AG04449 (cell line): ENCODE data around the gene SLX9.

Source experiments
- CTCF ChIA-PET: fragments of 350-600 bp; formaldehyde crosslinking; extraction: SDS; loops from one replicate; lab custom pipeline; 2021; ENCODE audit warnings: antibody characterized with exemption; lab: Yijun Ruan, JAX
- POLR2A ChIA-PET: fragments of 400-600, 350-600 bp; formaldehyde crosslinking; extraction: SDS; loops from one replicate; lab custom pipeline; 2020; ENCODE audit warnings: antibody characterized with exemption, inconsistent platforms; lab: Yijun Ruan, JAX
- DNase-seq: peaks from one replicate; pipeline ENCODE4 v3.0.0-alpha.2; 2010; ENCODE audit warnings: low read depth, low spot score
- H3K4me3 ChIP-seq: 2 replicates; pipeline ENCODE4 v1.5.1; 2011; ENCODE audit warnings: low read depth, mild to moderate bottlenecking, control low read depth, low read length
- TF ChIP-seq, protein P1 (sequence below): IDR thresholded peaks from one replicate; pipeline ENCODE4 v1.5.1; 2011; ENCODE audit warnings: mild to moderate bottlenecking, moderate library complexity, low read length, control low read depth, inconsistent platforms; ENCODE audit not compliant: insufficient read depth; ENCODE audit errors: missing control alignments

Gene SLX9

DNA sequence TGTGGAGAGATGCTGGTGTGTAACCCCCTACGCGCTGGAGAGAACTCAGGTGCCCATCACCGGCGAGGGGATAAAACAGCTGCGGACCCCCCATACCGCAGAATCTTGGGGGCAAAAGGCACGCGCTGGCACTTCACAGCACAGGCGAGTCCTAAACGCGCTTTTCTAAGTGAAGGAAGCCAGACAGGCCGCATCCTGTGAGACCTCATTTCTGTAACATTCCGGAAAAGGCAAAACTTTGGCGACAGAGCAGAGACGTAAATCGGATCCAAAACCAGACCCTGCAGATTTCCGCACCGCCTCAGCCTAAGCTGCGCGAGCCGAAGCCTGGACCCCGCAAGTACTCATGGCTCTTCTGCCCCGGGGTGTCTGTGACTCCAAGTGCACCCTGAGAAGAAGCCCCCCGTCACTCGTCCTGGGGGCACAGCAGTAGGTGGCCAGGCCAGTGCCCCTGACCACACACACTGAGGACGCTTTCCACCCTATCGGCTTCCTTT, 60.9 kb downstream of the SLX9 start:
- no peak overlapping the region for H3K4me3 ChIP-seq
- TF ChIP-seq, protein P1, sequence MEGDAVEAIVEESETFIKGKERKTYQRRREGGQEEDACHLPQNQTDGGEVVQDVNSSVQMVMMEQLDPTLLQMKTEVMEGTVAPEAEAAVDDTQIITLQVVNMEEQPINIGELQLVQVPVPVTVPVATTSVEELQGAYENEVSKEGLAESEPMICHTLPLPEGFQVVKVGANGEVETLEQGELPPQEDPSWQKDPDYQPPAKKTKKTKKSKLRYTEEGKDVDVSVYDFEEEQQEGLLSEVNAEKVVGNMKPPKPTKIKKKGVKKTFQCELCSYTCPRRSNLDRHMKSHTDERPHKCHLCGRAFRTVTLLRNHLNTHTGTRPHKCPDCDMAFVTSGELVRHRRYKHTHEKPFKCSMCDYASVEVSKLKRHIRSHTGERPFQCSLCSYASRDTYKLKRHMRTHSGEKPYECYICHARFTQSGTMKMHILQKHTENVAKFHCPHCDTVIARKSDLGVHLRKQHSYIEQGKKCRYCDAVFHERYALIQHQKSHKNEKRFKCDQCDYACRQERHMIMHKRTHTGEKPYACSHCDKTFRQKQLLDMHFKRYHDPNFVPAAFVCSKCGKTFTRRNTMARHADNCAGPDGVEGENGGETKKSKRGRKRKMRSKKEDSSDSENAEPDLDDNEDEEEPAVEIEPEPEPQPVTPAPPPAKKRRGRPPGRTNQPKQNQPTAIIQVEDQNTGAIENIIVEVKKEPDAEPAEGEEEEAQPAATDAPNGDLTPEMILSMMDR, result no peak
- POLR2A ChIA-PET, result no interaction called here
- no peak for DNase-seq
- CTCF ChIA-PET, result no interaction called here

DNA sequence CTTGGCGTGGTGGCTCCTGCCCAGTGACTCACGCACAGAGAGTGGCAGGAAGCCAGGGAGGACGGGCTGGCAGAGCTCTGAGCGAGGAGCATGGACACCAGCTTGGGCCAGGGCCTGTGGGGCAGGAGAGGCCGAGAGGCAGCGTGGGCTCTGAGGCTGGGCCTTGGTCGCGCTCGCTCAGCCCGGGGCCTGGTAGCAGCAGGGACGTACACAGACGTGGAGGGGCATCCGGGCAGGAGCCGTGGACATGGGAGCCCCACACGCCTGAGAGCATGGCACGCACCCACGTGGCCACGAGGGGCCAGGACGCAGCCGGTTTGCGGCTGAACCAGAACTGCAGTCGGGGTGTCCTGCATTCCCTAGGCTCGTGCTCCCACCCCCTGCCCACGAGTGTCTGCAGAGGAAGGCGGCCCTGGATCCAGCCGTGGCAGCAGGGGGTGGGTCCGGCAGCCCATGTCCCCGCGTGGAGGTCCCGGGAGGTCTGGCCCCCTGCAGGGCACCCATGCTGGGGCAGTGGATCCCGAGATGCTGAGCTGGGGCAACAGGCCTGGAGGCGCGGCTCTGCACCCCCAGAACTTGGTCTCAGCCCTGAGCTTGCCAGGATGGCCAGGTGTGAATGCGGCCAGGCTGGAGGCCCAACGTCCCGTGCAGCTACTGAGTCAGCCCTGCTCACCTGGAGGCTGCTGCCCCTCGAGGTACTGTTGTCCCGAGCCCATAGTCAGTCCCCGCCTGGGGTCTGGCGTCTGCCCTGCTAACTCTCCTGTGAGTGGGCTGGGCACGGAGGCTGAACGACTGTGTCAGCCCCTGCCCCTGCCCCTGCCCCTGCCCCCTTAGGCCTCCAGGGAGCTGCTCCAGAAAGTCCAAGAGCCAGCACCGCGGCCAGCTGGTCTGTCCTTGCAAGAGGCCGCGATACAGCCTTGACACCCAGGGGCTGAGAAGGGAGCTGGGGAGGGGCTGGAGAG, 61.6 kb downstream of the SLX9 start:
- TF ChIP-seq, protein P1, result no peak
- DNase-seq, result no peak
- no peak overlapping the region for H3K4me3 ChIP-seq
- POLR2A ChIA-PET, result interaction anchor here (0.6 kb wide), 1 partner anchor 88 kb away, joined by 3 read pairs; no protein-coding TSS in a partner anchor
- CTCF ChIA-PET, result no interaction called here

DNA sequence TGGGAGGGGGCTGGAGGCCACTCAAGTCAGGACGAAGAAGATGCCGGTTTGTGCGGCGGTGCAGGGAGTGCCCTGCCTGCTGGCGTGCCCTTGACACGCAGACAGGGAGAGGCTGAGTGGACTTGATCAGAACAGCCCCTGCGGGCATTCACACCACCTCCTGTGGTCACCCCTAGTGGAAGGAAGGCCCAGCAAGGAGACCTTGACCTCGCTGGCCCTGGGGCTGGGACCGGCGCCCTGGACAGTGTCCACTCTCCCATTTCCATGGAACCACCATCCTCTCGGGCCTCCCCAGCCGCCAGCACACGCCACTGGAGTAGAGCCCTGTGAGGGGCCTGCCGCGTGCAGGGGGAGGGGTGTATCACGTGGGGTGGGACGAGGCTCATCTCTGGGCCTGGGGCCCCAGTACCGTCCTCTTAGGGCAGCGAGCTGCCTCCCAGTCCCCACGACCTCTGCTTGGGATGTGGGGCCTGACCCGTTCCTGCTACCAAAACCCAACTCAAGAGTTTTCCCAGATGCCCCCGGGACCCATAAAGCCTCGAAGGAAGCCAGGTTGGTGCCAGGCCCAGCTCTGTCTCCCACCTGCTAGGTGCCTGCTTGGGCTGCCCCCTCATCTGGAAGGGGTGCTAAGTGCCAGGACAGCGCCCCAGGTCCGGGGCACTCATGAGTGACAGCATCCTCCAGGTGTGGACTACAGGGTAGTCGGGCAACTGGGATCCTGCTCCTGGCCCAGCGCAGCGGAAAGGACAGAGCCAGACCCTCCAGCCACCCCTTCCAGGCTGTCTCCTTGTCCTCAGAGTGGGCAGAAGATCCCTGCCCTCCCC, 62.8 kb downstream of the SLX9 start:
- H3K4me3 ChIP-seq, result no peak overlapping the region
- ChIA-PET POLR2A (interaction anchor here (0.6 kb wide), 1 partner anchor 87 kb away, joined by 3 read pairs; no protein-coding TSS in a partner anchor), CTCF (no interaction called here)
- TF ChIP-seq, protein P1, result no peak
- no peak for DNase-seq

DNA sequence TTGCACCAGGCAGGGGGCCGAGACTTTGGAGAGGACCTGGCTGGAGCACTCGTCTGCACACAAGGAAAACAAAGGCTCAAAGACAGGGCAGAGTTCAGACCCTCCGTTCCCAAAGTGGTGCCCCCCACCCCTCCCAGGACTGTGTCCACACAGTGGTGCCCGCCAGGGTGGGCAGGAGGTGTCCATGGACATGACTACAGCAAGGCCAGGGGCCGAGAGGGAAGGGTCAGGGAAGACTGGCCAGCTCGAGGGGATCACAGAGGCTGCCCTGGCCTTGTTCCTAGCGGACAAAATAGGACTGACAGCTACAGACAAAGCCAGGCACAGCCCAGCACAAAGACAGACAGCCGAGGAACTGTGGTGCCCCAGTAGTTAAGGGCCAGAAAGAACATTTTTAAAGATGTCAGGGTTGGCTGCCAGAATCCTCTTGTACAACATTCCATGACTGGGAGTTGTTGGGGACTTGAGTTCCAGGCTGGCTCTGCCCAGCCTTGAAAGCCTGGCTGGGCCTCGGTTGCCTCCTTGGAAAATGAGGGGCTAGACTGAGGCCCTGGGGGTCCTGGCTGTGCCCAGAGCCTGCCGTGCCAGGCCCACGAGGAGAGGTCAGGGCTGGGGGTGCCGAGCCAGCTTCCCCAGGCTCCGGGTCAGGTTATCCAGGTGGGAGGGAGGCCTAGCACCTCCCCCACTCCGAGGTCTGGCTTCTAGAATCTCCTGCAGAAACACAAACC, 63.7 kb downstream of the SLX9 start:
- ChIA-PET CTCF (interaction anchor here (0.5 kb wide), 1 partner anchor 133 kb away, joined by 3 read pairs; no protein-coding TSS in a partner anchor), POLR2A (no interaction called here)
- no peak overlapping the region for H3K4me3 ChIP-seq
- no peak for DNase-seq
- TF ChIP-seq, protein P1, result no peak

DNA sequence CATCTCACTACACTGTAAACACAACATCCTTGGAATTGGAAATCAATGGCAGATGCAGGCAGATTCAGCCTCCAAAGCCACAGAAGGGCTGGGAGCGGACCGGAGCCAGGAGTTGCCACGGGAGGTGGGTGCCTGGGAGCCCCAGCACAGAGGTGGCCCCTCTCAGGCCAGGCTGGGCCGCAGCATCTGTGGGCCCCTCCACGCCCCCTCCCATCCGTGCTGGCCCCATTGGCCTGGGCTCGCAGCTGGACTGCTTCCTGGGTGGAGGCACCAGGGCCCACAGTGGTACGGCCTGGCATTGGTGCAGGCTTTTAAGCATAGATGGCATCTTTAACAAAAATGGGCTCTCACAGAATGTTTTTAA, 64.2 kb downstream of the SLX9 start:
- DNase-seq, result no peak
- POLR2A ChIA-PET, result no interaction called here
- TF ChIP-seq, protein P1, result no peak
- CTCF ChIA-PET, result interaction anchor here (0.5 kb wide), 1 partner anchor 133 kb away, joined by 3 read pairs; no protein-coding TSS in a partner anchor
- H3K4me3 ChIP-seq, result no peak overlapping the region
